ENCODE results near the gene DDIAS.

DDIAS gene

DNA sequence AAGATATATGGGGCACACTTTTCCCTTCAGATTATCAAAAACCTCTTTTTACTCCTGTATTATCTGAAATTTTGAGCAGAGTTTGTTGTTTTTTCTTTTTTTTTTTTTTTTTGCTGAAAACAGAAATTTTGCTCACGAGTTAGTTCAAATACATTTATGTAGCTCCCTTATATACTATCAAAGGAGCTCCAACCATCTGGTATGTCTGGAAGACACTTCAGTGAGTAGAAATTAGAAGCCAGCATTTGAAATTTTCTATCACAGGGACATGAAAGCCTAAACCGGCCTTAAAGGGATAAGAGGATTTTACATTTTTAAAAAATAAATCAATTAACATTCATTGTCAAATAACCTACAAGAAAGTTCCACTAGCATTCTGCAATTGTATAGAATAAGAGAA, 73.3 kb downstream of the DDIAS start:
- DNase-seq, result no peak

GRCh38 chr11:82975882-82976281, 74.3 kb downstream of the DDIAS start:
- no peak for DNase-seq

- no peak for DNase-seq
Observed at GRCh38 chr11:82976786-82977185, 75.2 kb downstream of the DDIAS start.

DNA sequence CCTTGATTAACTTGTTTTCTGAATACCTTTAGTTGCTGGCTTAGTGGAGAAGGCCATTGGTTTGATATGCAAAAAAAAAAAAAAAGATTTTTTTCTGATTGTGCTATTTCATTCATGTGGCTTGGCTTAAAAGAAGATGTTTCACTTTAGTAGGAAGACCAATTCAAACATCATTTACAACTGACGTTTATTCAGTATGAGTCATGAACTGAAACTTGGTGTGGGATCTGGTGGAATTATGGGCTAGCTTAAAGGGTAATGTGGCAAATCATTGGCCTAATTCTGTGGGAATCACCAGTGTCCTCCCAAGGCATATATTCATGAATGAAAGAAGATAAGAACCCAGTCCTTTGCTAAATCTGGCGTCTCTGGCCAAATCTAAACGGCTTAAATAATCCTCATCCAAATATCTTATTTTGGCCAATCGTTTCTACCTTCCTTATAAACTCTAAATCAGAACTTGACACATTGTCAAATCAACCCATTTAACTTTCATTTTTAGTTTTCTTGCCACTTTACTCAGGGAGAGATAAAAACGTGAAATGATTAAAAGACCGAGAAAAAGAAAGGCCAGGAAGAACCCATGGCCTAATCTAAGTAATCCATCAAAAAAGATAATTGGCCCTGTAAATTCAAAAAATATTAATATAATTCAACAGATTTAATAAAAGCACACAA, 77.0 kb downstream of the DDIAS start:
- no peak for DNase-seq

- DNase-seq, result no peak
Observed at GRCh38 chr11:82979824-82980223, 78.3 kb downstream of the DDIAS start.

DNA sequence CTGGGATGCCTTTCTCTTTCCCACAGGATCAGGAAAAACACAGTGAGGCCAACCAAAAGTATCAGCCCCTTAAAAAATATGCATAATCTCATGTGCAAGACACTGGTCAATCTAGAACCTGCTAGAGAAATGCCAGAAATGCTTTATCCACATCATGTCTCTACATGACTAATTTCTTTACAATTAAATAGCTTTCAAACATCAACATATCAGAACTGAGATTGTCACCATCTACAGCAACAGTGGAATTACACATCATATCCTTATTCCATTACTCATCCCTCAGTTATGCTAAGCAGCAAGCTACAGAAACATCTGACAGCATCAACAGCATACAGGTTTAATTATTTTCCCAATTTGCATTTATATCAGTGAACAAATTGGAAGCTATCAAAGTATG, 78.8 kb downstream of the DDIAS start:
- no peak for DNase-seq

DNA sequence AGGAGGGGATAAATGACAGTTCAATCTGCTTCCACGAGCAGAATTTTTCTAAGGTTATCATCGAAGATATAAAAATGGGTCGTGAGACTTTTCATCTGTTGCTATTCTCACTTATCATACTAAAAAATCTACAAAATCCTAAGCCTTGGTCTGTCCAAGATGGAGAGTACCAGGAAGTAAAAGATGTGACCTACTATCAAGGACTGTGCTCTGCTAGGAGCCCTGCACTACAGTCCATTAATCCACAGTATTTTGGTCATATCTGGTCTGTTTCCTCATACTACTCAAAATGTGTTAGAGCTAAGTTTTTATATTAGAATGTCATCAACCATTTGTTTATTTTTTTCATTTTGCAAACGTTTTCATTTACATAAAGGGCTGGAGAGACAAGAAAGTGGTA, 79.4 kb downstream of the DDIAS start:
- no peak for DNase-seq

DNA sequence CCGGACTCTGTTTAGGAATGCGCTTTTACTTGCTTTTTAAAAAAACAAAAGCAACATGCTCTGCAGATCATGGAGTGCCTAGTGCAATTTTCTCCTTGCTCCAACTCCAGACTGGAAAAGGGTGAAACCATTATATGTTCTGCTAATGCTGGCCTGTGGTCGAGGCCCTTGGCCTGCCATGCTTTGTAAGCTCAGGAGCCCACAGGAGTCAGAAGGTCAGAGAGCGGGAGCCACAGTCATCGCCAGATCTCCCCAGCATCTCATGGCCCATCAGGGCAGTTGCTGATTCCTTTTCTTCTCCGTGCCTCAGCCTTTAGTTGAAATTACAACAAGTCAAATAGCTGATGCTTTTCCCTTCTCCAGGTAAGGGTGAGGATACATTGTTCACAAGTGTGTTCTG, 80.3 kb downstream of the DDIAS start:
- DNase-seq, result no peak

Data from CD4-positive, alpha-beta T cell treated with Interleukin-10 for 1 hour (primary cell).